Transverse colon (tissue), 3 donors: ENCODE results near the gene FGGY.

Experiments
- EP300 ChIP-seq: sonication (generic); formaldehyde crosslinking; IDR thresholded peaks from one replicate; pipeline ENCODE4 v1.6.1; 2017; ENCODE audit warnings: antibody characterized with exemption, low read depth
- TF ChIP-seq, protein P1 (sequence below), 5 experiments: fragments of 200-600 bp in 3 of 5; fragments of 450-650 bp in 2 of 5; sonication (generic) in 3 of 5; IDR thresholded peaks; 1 replicate in 2 of 5; 2 replicates in 3 of 5; pipeline ENCODE4 v1.5.1; 2016 to 2017; ENCODE audit warnings: antibody characterized with exemption in 5 of 5, inconsistent platforms in 3 of 5, mild to moderate bottlenecking in 2 of 5, moderate library complexity in 1 of 5

DNA sequence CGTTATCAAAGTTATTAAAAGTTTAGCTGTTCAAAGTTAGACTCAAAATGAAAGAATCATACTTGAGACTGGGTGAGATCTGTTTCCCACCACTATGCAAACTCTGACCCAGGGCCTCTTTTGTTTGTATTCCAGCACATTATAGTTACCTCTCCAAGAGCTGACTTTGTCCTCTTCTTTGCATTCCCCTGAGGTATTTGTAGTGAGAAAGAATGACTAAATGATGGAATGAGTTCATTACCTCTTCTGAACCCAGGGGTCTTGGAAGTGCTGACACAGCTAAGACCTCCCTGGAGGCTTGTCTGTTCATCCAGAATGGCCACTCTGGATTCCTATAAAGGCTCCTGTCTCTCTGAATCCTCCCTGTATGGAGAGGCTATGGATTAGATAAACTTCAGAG lies 62.4 kb downstream of the FGGY start:
- TF ChIP-seq, protein P1, sequence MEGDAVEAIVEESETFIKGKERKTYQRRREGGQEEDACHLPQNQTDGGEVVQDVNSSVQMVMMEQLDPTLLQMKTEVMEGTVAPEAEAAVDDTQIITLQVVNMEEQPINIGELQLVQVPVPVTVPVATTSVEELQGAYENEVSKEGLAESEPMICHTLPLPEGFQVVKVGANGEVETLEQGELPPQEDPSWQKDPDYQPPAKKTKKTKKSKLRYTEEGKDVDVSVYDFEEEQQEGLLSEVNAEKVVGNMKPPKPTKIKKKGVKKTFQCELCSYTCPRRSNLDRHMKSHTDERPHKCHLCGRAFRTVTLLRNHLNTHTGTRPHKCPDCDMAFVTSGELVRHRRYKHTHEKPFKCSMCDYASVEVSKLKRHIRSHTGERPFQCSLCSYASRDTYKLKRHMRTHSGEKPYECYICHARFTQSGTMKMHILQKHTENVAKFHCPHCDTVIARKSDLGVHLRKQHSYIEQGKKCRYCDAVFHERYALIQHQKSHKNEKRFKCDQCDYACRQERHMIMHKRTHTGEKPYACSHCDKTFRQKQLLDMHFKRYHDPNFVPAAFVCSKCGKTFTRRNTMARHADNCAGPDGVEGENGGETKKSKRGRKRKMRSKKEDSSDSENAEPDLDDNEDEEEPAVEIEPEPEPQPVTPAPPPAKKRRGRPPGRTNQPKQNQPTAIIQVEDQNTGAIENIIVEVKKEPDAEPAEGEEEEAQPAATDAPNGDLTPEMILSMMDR (IDR thresholded peaks at IDR 0.05): no peak
- no peak for TF ChIP-seq EP300
